Subcutaneous adipose tissue (tissue), 4 donors: ENCODE data around the gene GUCY2C. TPM values are rescaled to one million over a fixed set of nuclear protein-coding genes. Genes with fewer than 3 reads are reported as not detected.

Experiments
- total RNA-seq, 4 donors: library from RNA; depleted of rRNA; stranded (reverse); fragments of >200 nt; gene quantifications; one replicate each; pipeline ENCODE4 v1.1.0, GENCODE V29; 2016
- TF ChIP-seq, protein P1 (sequence below): fragments of 450-650 bp; IDR thresholded peaks from one replicate; pipeline ENCODE4 v1.5.1; 2016; ENCODE audit warnings: low read depth, mild to moderate bottlenecking, control low read depth, antibody characterized with exemption, moderate library complexity

The GUCY2C gene
- total RNA-seq, 4 donors from 2014 or later, result 0.17 TPM; not detected in 3

DNA sequence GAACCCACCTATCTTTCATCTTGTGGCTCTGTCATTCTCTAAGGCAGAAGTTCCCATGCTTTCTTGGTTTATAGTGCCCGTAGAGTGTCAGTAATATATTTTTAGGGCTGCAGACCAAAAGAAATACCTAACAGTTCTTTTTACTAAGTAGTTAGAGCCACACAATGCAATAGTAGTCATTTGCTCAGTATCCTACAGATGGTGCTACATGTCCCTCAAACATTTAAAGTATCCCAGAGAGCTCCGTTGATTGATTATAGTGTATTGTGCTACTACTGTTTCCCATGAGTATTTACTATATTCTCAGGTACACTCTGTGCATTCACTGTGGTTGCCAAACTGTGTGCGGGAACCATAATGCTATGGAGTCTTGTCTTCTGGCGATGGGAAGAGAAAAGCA is 124.0 kb downstream of the GUCY2C start:
- TF ChIP-seq, protein P1, sequence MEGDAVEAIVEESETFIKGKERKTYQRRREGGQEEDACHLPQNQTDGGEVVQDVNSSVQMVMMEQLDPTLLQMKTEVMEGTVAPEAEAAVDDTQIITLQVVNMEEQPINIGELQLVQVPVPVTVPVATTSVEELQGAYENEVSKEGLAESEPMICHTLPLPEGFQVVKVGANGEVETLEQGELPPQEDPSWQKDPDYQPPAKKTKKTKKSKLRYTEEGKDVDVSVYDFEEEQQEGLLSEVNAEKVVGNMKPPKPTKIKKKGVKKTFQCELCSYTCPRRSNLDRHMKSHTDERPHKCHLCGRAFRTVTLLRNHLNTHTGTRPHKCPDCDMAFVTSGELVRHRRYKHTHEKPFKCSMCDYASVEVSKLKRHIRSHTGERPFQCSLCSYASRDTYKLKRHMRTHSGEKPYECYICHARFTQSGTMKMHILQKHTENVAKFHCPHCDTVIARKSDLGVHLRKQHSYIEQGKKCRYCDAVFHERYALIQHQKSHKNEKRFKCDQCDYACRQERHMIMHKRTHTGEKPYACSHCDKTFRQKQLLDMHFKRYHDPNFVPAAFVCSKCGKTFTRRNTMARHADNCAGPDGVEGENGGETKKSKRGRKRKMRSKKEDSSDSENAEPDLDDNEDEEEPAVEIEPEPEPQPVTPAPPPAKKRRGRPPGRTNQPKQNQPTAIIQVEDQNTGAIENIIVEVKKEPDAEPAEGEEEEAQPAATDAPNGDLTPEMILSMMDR, result no peak

DNA sequence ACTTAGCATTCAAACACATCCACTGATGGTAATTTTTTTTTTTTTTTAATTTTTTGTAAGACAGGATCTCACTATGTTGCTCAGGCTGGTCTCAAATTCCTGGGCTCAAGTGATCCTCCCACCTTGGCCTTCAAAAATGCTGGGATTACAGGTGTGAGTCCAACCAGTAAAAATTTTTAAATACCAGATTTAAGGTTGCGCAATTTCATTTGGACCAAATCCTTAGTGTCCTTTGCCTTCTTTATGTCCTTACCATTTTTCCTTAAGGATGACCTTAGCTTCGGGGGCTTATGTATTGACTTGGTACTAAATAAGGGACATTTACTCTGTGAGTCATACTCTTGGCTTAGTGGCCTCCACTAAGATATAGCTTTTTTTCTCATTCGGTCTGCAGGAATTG is 124.6 kb downstream of the GUCY2C start:
- TF ChIP-seq, protein P1, result no peak

DNA sequence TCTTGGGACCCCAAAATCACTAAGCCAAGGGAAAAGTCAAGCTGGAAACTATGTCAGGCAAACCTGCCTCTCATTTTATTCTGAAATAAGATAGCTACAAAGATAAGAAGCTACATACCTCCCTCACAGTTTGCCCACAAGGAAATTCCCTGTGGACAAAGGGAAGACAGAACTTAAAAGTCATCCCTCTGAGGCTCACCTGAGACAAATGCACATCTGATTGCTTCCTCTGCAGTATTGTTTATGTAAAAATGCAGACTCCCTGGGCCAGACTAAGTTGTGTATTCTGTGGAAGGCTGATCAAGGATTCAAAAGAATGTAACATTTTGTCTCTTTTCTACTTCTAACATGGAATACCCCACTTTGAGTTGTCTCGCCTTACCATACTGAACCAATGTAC is 126.2 kb downstream of the GUCY2C start:
- TF ChIP-seq, protein P1, result no peak

DNA sequence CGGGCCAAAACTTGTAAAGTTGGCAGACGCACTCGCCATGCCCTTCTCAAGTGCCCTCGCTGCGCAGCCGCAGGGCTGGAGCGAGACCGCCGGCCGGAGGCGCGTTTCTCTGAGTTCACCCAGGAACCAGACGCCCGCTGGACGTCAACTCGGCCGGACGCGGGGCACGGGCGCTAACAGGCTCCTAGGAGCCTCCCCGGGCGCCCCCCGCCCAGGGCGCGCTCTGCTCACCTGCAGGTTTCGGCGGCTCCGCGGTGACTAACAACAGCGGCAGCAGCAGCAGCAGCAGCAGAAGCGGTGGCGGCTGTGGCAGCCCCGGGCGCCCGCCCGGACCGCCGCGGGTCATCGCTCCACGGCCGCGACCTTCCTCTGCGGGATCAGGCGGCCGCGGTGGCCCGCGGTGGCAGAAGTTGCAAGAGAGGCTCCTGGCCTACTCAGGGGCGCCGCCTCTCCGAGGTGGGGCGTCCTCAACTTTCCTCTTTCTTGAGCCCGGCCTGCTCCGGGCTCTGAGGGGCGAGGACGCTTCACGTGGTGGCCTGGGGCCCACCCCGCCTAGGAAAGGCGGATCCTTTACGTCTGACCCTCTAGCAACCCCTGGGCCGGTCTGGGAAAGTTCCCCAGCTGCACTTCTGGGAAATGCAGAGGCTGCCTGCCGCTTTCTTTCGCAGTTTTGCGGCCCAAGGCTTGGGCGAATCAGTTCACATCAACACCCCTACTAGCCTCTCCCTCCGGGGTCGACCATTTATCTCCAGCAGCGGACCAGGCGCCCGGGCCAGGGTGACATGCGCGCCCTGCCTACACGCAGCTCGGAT is 128.8 kb downstream of the GUCY2C start, which contains the start of gene PLBD1:
TSS of gene PLBD1 (minus strand) at position 533 of the 812 bp plus-strand sequence. CDS start at position 346, 187 bp downstream.
- TF ChIP-seq, protein P1, result no peak

DNA sequence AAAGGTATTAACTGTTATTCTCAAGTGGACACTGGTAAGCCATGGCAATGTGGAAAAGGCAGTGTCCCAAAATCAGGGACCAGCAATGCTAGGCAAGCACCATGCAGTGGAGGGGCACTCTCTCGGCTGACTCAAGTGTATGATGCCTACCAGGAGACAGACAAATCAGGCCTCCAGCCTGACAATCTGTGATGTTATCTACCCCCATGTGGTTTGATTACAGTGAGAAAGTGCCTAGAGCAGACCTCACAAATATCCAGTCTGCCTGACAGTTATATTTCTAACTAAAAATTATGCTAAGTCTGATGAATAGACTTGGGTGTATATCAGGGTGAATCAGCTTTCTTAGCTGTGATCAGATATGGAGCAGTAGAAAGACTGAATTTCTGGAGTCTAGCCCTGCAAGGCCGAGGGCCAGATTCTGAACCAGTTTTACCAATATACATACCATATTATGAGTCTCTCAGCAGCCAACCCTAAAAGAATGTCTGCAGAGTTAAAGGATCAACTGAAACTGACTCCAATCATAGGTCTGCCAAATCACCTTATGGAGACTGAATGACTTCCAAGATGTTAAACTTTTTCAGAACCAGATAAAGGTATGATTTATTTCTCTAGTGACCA is 132.0 kb downstream of the GUCY2C start:
- TF ChIP-seq, protein P1, result no peak

DNA sequence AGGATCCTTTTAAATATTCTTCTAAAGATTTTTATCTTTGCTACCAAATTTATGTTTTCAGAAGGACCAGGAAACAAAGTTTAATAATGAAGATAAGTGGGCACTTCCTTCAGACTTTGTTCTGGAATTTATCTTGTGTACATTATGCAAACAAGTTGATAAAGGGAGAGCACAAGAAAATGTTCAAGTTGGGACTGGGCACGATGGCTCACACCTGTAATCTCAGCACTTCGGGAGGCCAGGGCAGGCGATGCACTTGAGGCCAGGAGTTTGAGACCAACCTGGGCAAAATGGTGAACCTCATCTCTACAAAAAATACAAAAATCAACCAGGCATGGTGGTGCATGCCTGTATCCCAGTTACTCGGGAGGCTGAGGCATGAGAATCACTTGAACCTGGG is 133.4 kb downstream of the GUCY2C start:
- TF ChIP-seq, protein P1, result no peak

Other genes with a start within 250 kb of the GUCY2C start
- gene PLBD1, start 128.7 kb downstream of the GUCY2C start, total RNA-seq, result 10 to 100 TPM; 16.2 to 63.9 (median 21.7) TPM
- 10 to 100 TPM; 13.3 to 29.2 (median 20.6) TPM for gene WBP11, start 106.9 kb upstream of the GUCY2C start, total RNA-seq
- 1 to 10 TPM in 3 of 4 donors, under 1 TPM in 1; 0.34 to 2.0 (median 1.4) TPM for gene C12orf60, start 107.1 kb upstream of the GUCY2C start, total RNA-seq
- under 1 TPM in 1 of 4 donors, not detected in 3; 0.75 TPM for gene SMCO3, start 117.6 kb upstream of the GUCY2C start, total RNA-seq
- gene ART4, start 146.9 kb upstream of the GUCY2C start, total RNA-seq, result 1 to 10 TPM in 1 of 4 donors, under 1 TPM in 3; 0.33 to 1.9 (median 0.61) TPM
- gene MGP, start 189.3 kb upstream of the GUCY2C start, total RNA-seq, result 100 to 1,000 TPM; 192 to 366 (median 221) TPM
- gene ERP27, start 241.9 kb upstream of the GUCY2C start, total RNA-seq, result under 1 TPM in 2 of 4 donors, not detected in 2; 0.85 to 0.94 TPM